K562 (cell line): Measurements from ENCODE around the gene C16orf96. TPM values are rescaled to one million over a fixed set of nuclear protein-coding genes. Genes with fewer than 3 reads are reported as not detected.

Experiments
- CHCHD3 ChIP-seq: fragments of 250-450 bp; sonication (Bioruptor Pico); IDR thresholded peaks from 2 replicates; pipeline ENCODE4 v2.1.2; 2022; ENCODE audit warnings: mild to moderate bottlenecking
- CHD4 ChIP-seq: fragments of 200-600 bp; sonication (generic); IDR thresholded peaks from 3 replicates; pipeline ENCODE4 v1.6.1; 2012; ENCODE audit warnings: low read depth, mild to moderate bottlenecking, mixed read lengths, low read length, inconsistent platforms; ENCODE audit not compliant: insufficient read depth, insufficient replicate concordance, poor library complexity, severe bottlenecking
- HDAC2 ChIP-seq: fragments of 450-650 bp; IDR thresholded peaks from 2 replicates; pipeline ENCODE4 v1.6.1; 2016; ENCODE audit warnings: mild to moderate bottlenecking
- JUND ChIP-seq, 2 experiments: IDR thresholded peaks; 2 replicates in 1 of 2; 3 replicates in 1 of 2; pipeline ENCODE4 v1.6.1; 2011; ENCODE audit warnings: borderline replicate concordance in 2 of 2, low read depth in 2 of 2, low read length in 2 of 2, improper control_type of control experiment in 1 of 2, missing biosample characterization in 1 of 2, missing genetic modification characterization in 1 of 2, missing genetic modification reagents in 1 of 2
- SAFB ChIP-seq: fragments of 200-400 bp; formaldehyde crosslinking; IDR thresholded peaks from 2 replicates; pipeline ENCODE4 v1.6.1; 2017; ENCODE audit warnings: low read depth, low read length, borderline replicate concordance
- SMAD4 ChIP-seq: fragments of 250-450 bp; sonication (Bioruptor Pico); conservative IDR thresholded peaks from 2 replicates; pipeline ENCODE4 v1.8.0; 2021; ENCODE audit warnings: inconsistent platforms, mild to moderate bottlenecking, moderate library complexity
- ZFP1 ChIP-seq: fragments of 450-650 bp; formaldehyde crosslinking; IDR thresholded peaks from 2 replicates; pipeline ENCODE4 v1.4.0; 2020; ENCODE audit warnings: mild to moderate bottlenecking, mixed read lengths
- ZNF174 ChIP-seq: fragments of 250-450 bp; sonication (Bioruptor Pico); IDR thresholded peaks from 2 replicates; pipeline ENCODE4 v1.4.0; 2020; ENCODE audit warnings: mild to moderate bottlenecking
- ZNF239 ChIP-seq: fragments of 250-450 bp; sonication (Bioruptor Pico); IDR thresholded peaks from 2 replicates; pipeline ENCODE4 v1.4.0; 2020; ENCODE audit warnings: mild to moderate bottlenecking
- ZNF766 ChIP-seq: fragments of 200-800 bp; sonication (Bioruptor generic); conservative IDR thresholded peaks from 2 replicates; pipeline ENCODE4 v1.6.1; 2016; ENCODE audit warnings: missing genetic modification characterization, missing compliant biosample characterization
- polyA plus RNA-seq, 8 experiments: library from polyadenylated mRNA; depleted of rRNA in 4 of 8; stranded (reverse) in 5 of 8; unstranded in 3 of 8; fragments of >200 nt; fragmentation: Nextera tagmentation in 2 of 8; fragmentation: Illumina TruSeq in 1 of 8; extraction: Ambion mirVana in 2 of 8; extraction: Trizol in 1 of 8; gene quantifications; 2 replicates each; pipeline versions ENCODE4 v1.2.1 to v1.2.3, GENCODE V29; 2011 to 2014; ENCODE audit warnings: inconsistent platforms in 1 of 8, missing spikeins in 1 of 8
- total RNA-seq, 7 experiments: library from RNA; depleted of rRNA in 6 of 7; stranded (reverse); fragments of >200 nt in 6 of 7; fragmentation: Illumina TruSeq in 2 of 7; extraction: Trizol in 2 of 7; gene quantifications; 2 replicates each; pipeline versions ENCODE4 v1.2.1 to v1.2.3, GENCODE V29; 2011 to 2021; ENCODE audit warnings: low replicate concordance in 1 of 7
- TF ChIP-seq, protein P1 (sequence below): IDR thresholded peaks from 2 replicates; pipeline ENCODE4 v1.6.1; 2012; ENCODE audit warnings: low read depth, low read length, improper control_type of control experiment, borderline replicate concordance
- TF ChIP-seq, protein P2 (sequence below), 2 experiments: fragments of 450-650 bp in 1 of 2; sonication (generic) in 1 of 2; formaldehyde crosslinking in 1 of 2; IDR thresholded peaks; 2 replicates each; pipeline versions ENCODE4 v1.7.1 to v1.9.0; 2016 to 2022; ENCODE audit warnings: inconsistent platforms in 1 of 2, mild to moderate bottlenecking in 1 of 2, missing genetic modification reagents in 1 of 2

Gene C16orf96
- total and polyA plus RNA-seq, 9 of the 15 experiments (the other 6 are each of a cell fraction or from before 2014, with no cell fraction given): not detected

DNA sequence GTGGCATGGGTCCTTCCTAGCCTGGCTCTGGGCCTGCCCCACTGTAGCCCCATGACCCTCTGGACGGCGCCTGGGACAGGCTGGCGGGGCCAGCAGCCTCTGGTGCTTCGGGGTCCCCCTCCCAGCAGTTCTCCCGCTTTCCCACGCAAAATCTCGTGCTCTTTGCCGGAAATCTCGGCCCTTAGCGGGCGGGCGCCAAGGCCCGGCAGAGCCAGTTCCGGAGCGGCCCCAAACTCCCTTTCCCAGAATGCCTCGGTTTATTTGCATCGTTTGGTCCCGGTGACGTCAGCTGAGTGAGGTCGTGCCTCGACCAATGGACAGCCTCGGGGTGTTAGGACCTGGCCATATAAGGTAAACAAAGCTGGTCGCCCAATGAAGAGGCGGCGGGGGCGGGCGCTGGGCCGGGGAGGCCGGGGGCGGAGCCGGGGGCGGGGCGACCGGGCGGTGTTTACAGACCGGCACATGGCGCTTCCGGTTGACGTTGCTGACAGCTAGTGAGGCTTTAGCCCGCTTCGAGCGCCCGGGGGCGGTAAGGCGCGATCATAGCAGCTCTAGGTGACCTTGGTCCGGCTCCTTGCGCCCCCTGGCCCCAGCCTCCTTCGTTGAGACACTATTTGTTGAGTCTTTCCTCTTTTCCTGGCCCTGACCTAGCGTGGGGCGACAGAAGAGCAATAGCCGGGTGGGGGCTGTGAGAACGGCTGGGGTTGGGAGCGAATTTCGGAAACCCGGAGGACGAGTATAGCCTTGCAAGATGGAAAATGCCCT lies 60.1 kb downstream of the C16orf96 start (continued):
- TF ChIP-seq ZNF766 (CRISPR knock-in tag): peak; percentile 82; the same call in 1 of the 2 replicates
- peak; percentile 63; the same call in 1 of the 2 replicates for TF ChIP-seq SAFB
- peak; percentile 86 for TF ChIP-seq JUND (IDR thresholded peaks at IDR 0.05; ENCODE audit: borderline replicate concordance, low read depth, low read length)
- TF ChIP-seq JUND (tag; IDR thresholded peaks at IDR 0.05; ENCODE audit: borderline replicate concordance, low read depth, low read length): peak; percentile 31; the same call in 1 of the 3 replicates
- peak; percentile 12; the same call in 1 of the 2 replicates for TF ChIP-seq HDAC2
- no peak for TF ChIP-seq ZNF239 (CRISPR knock-in tag)
- TF ChIP-seq CHCHD3 (CRISPR knock-in tag): no peak
- TF ChIP-seq ZFP1 (CRISPR knock-in tag): no peak
- TF ChIP-seq SMAD4 (CRISPR knock-in tag): peak; percentile 63
- TF ChIP-seq ZNF174 (CRISPR knock-in tag): no peak
- no peak for TF ChIP-seq CHD4
- TF ChIP-seq, protein P1, sequence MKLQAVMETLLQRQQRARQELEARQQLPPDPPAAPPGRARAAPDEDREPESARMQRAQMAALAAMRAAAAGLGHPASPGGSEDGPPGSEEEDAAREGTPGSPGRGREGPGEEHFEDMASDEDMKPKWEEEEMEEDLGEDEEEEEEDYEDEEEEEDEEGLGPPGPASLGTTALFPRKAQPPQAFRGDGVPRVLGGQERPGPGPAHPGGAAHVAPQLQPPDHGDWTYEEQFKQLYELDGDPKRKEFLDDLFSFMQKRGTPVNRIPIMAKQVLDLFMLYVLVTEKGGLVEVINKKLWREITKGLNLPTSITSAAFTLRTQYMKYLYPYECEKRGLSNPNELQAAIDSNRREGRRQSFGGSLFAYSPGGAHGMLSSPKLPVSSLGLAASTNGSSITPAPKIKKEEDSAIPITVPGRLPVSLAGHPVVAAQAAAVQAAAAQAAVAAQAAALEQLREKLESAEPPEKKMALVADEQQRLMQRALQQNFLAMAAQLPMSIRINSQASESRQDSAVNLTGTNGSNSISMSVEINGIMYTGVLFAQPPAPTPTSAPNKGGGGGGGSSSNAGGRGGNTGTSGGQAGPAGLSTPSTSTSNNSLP: no peak
- TF ChIP-seq, protein P2, sequence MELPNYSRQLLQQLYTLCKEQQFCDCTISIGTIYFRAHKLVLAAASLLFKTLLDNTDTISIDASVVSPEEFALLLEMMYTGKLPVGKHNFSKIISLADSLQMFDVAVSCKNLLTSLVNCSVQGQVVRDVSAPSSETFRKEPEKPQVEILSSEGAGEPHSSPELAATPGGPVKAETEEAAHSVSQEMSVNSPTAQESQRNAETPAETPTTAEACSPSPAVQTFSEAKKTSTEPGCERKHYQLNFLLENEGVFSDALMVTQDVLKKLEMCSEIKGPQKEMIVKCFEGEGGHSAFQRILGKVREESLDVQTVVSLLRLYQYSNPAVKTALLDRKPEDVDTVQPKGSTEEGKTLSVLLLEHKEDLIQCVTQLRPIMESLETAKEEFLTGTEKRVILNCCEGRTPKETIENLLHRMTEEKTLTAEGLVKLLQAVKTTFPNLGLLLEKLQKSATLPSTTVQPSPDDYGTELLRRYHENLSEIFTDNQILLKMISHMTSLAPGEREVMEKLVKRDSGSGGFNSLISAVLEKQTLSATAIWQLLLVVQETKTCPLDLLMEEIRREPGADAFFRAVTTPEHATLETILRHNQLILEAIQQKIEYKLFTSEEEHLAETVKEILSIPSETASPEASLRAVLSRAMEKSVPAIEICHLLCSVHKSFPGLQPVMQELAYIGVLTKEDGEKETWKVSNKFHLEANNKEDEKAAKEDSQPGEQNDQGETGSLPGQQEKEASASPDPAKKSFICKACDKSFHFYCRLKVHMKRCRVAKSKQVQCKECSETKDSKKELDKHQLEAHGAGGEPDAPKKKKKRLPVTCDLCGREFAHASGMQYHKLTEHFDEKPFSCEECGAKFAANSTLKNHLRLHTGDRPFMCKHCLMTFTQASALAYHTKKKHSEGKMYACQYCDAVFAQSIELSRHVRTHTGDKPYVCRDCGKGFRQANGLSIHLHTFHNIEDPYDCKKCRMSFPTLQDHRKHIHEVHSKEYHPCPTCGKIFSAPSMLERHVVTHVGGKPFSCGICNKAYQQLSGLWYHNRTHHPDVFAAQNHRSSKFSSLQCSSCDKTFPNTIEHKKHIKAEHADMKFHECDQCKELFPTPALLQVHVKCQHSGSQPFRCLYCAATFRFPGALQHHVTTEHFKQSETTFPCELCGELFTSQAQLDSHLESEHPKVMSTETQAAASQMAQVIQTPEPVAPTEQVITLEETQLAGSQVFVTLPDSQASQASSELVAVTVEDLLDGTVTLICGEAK (IDR thresholded peaks at IDR 0.05): peak; percentile 80
- TF ChIP-seq, protein P2 (CRISPR knock-in tag; IDR thresholded peaks at IDR 0.05): no peak
